Transverse colon (tissue), 4 donors: ENCODE data around the gene LATS1.

Experiments
- CTCF ChIP-seq, 5 experiments: fragments of 200-600 bp in 3 of 5; fragments of 450-650 bp in 2 of 5; sonication (generic) in 3 of 5; IDR thresholded peaks; 1 replicate in 2 of 5; 2 replicates in 3 of 5; pipeline ENCODE4 v1.5.1; 2016 to 2017; ENCODE audit warnings: antibody characterized with exemption in 5 of 5, inconsistent platforms in 3 of 5, mild to moderate bottlenecking in 2 of 5, moderate library complexity in 1 of 5
- EP300 ChIP-seq: sonication (generic); formaldehyde crosslinking; IDR thresholded peaks from one replicate; pipeline ENCODE4 v1.6.1; 2017; ENCODE audit warnings: antibody characterized with exemption, low read depth
- POLR2A ChIP-seq: fragments of 450-650 bp; IDR thresholded peaks from one replicate; pipeline ENCODE4 v1.6.1; 2016; ENCODE audit warnings: antibody characterized with exemption, mild to moderate bottlenecking, moderate library complexity
- POLR2AphosphoS5 ChIP-seq, 3 donors: sonication (generic); formaldehyde crosslinking; IDR thresholded peaks; one replicate each; pipeline ENCODE4 v1.6.1; 2016; ENCODE audit warnings: antibody characterized with exemption in 3 of 3

GRCh38 chr6:149725785-149726184, 7.9 kb upstream of the LATS1 start:
- TF ChIP-seq CTCF (IDR thresholded peaks at IDR 0.05) (no peak), POLR2AphosphoS5 (IDR thresholded peaks at IDR 0.05) (no peak), POLR2A (no peak), EP300 (no peak)
